ENCODE measurements around the gene MYBBP1A.
"Not testable (repeated sequence)": the region's sequence is repeated elsewhere in the genome, so short reads cannot be mapped to it uniquely, and the experiment has no call there.

MYBBP1A gene

GRCh38 chr17:4578349-4578748, 23.2 kb upstream of the MYBBP1A start:
- H3K9ac ChIP-seq (ENCODE audit: low read length); H2AFZ ChIP-seq (ENCODE audit: low read depth, low read length); H3K18ac ChIP-seq (ENCODE audit: low read depth in 1 of 2, low read length in 2 of 2); H3K79me1 ChIP-seq (replicated peaks; ENCODE audit: low read length, poor library complexity, severe bottlenecking); H3K9me3 ChIP-seq (ENCODE audit: control insufficient read depth, low read length); H3K4me2 ChIP-seq (ENCODE audit: low read length, poor library complexity, severe bottlenecking); H3K23ac ChIP-seq (ENCODE audit: low read length in 2 of 2); H3K36me3 ChIP-seq (ENCODE audit: control insufficient read depth in 1 of 2, insufficient read depth in 2 of 2, low read depth in 1 of 2, low read length in 2 of 2); H4K8ac ChIP-seq (ENCODE audit: low read length); H2BK12ac ChIP-seq (ENCODE audit: low read length in 2 of 2); H2BK120ac ChIP-seq (ENCODE audit: low read depth, low read length); H3K4ac ChIP-seq (ENCODE audit: low read depth in 1 of 2, low read length in 2 of 2); H2BK15ac ChIP-seq (ENCODE audit: low read depth, poor library complexity, severe bottlenecking); DNase-seq; H2BK5ac ChIP-seq (ENCODE audit: low read depth, low read length, poor library complexity, severe bottlenecking); H3K27ac ChIP-seq (ENCODE audit: low read length, poor library complexity, severe bottlenecking); H2AK5ac ChIP-seq (ENCODE audit: low read length, severe bottlenecking); H4K91ac ChIP-seq (ENCODE audit: low read length); H3K4me3 ChIP-seq (ENCODE audit: insufficient read depth in 1 of 2, low read depth in 1 of 2, low read length in 2 of 2); H3K14ac ChIP-seq (ENCODE audit: low read length in 2 of 2): not testable (repeated sequence)
- Histone ChIP-seq H3K27me3 (ENCODE audit: control insufficient read depth in 1 of 2, insufficient read depth in 1 of 2, low read length in 2 of 2) (peaks cover 62 to 67% of the 10 kb centered on the region in 2 experiments), H3K4me1 (ENCODE audit: control insufficient read depth, insufficient read depth, low read depth, low read length) (peaks cover 13% of the 10 kb centered on the region)
- WGBS = 95% methylated on average over 12 of the region's 24 CpGs

GRCh38 chr17:4577386-4577993, 22.3 kb upstream of the MYBBP1A start:
- Histone ChIP-seq H2BK5ac (ENCODE audit: low read depth, low read length, poor library complexity, severe bottlenecking) (no peak overlapping the region), H3K27ac (ENCODE audit: low read length, poor library complexity, severe bottlenecking) (no peak overlapping the region), H4K8ac (ENCODE audit: low read length) (peak overlapping the region; percentile 81), H3K9ac (ENCODE audit: low read length) (no peak overlapping the region), H3K14ac (ENCODE audit: low read length in 2 of 2) (peak overlapping the region in 1 of 2 experiments; percentile 32), H2AFZ (ENCODE audit: low read depth, low read length) (no peak overlapping the region), H2BK15ac (ENCODE audit: low read depth, poor library complexity, severe bottlenecking) (no peak overlapping the region), H3K18ac (ENCODE audit: low read depth in 1 of 2, low read length in 2 of 2) (peak overlapping the region; percentile 15 to 24), H3K4me3 (ENCODE audit: insufficient read depth in 1 of 2, low read depth in 1 of 2, low read length in 2 of 2) (no peak overlapping the region), H4K91ac (ENCODE audit: low read length) (no peak overlapping the region), H3K4ac (ENCODE audit: low read depth in 1 of 2, low read length in 2 of 2) (no peak overlapping the region), H3K27me3 (ENCODE audit: control insufficient read depth in 1 of 2, insufficient read depth in 1 of 2, low read length in 2 of 2) (peaks cover 53 to 63% of the 10 kb centered on the region in 2 experiments), H2BK120ac (ENCODE audit: low read depth, low read length) (peak overlapping the region; percentile 68), H3K36me3 (ENCODE audit: control insufficient read depth in 1 of 2, insufficient read depth in 2 of 2, low read depth in 1 of 2, low read length in 2 of 2) (no peaks in the 10 kb centered on the region), H2AK5ac (ENCODE audit: low read length, severe bottlenecking) (no peak overlapping the region), H3K4me1 (ENCODE audit: control insufficient read depth, insufficient read depth, low read depth, low read length) (peaks cover 13% of the 10 kb centered on the region), H2BK12ac (ENCODE audit: low read length in 2 of 2) (peak overlapping the region in 1 of 2 experiments; percentile 15), H3K23ac (ENCODE audit: low read length in 2 of 2) (no peak overlapping the region), H3K79me1 (replicated peaks; ENCODE audit: low read length, poor library complexity, severe bottlenecking) (no peaks in the 10 kb centered on the region), H3K9me3 (ENCODE audit: control insufficient read depth, low read length) (no peaks in the 10 kb centered on the region), H3K4me2 (ENCODE audit: low read length, poor library complexity, severe bottlenecking) (no peak overlapping the region)
- 50% methylated on average over 2 of the region's 8 CpGs for WGBS
- DNase-seq = no peak

GRCh38 chr17:4576729-4577322, 21.6 kb upstream of the MYBBP1A start:
- no peaks in the 10 kb centered on the region for H3K9me3 ChIP-seq (ENCODE audit: control insufficient read depth, low read length)
- H3K4me1 ChIP-seq (ENCODE audit: control insufficient read depth, insufficient read depth, low read depth, low read length) = peaks cover 10% of the 10 kb centered on the region
- no peak overlapping the region for H3K4me3 ChIP-seq (ENCODE audit: insufficient read depth in 1 of 2, low read depth in 1 of 2, low read length in 2 of 2)
- no peaks in the 10 kb centered on the region for H3K79me1 ChIP-seq (replicated peaks; ENCODE audit: low read length, poor library complexity, severe bottlenecking)
- no peak overlapping the region for H2AFZ ChIP-seq (ENCODE audit: low read depth, low read length)
- H3K27ac ChIP-seq (ENCODE audit: low read length, poor library complexity, severe bottlenecking) = no peak overlapping the region
- peak overlapping the region; percentile 81 for H4K8ac ChIP-seq (ENCODE audit: low read length)
- H3K18ac ChIP-seq (ENCODE audit: low read depth in 1 of 2, low read length in 2 of 2) = peak overlapping the region; percentile 15 to 24
- peak; percentile 36 for DNase-seq
- H2BK15ac ChIP-seq (ENCODE audit: low read depth, poor library complexity, severe bottlenecking) = no peak overlapping the region
- WGBS = 25% methylated on average over 18 of the region's 18 CpGs
- peaks cover 50 to 58% of the 10 kb centered on the region in 2 experiments for H3K27me3 ChIP-seq (ENCODE audit: control insufficient read depth in 1 of 2, insufficient read depth in 1 of 2, low read length in 2 of 2)
- H2AK5ac ChIP-seq (ENCODE audit: low read length, severe bottlenecking) = no peak overlapping the region
- H2BK120ac ChIP-seq (ENCODE audit: low read depth, low read length) = peak overlapping the region; percentile 68
- peak overlapping the region in 1 of 2 experiments; percentile 32 for H3K14ac ChIP-seq (ENCODE audit: low read length in 2 of 2)
- H3K4me2 ChIP-seq (ENCODE audit: low read length, poor library complexity, severe bottlenecking) = no peak overlapping the region
- no peak overlapping the region for H3K23ac ChIP-seq (ENCODE audit: low read length in 2 of 2)
- H3K36me3 ChIP-seq (ENCODE audit: control insufficient read depth in 1 of 2, insufficient read depth in 2 of 2, low read depth in 1 of 2, low read length in 2 of 2) = no peaks in the 10 kb centered on the region
- no peak overlapping the region for H2BK5ac ChIP-seq (ENCODE audit: low read depth, low read length, poor library complexity, severe bottlenecking)
- no peak overlapping the region for H3K4ac ChIP-seq (ENCODE audit: low read depth in 1 of 2, low read length in 2 of 2)
- no peak overlapping the region for H3K9ac ChIP-seq (ENCODE audit: low read length)
- H2BK12ac ChIP-seq (ENCODE audit: low read length in 2 of 2) = peak overlapping the region in 1 of 2 experiments; percentile 15
- H4K91ac ChIP-seq (ENCODE audit: low read length) = peak overlapping the region; percentile 36

- Histone ChIP-seq H3K79me1 (replicated peaks; ENCODE audit: low read length, poor library complexity, severe bottlenecking) (no peaks in the 10 kb centered on the region), H3K14ac (ENCODE audit: low read length in 2 of 2) (no peak overlapping the region), H3K9ac (ENCODE audit: low read length) (no peak overlapping the region), H3K27ac (ENCODE audit: low read length, poor library complexity, severe bottlenecking) (no peak overlapping the region), H3K27me3 (ENCODE audit: control insufficient read depth in 1 of 2, insufficient read depth in 1 of 2, low read length in 2 of 2) (peaks cover 50 to 58% of the 10 kb centered on the region in 2 experiments), H2BK12ac (ENCODE audit: low read length in 2 of 2) (peak overlapping the region in 1 of 2 experiments; percentile 23), H2BK15ac (ENCODE audit: low read depth, poor library complexity, severe bottlenecking) (no peak overlapping the region), H3K4me2 (ENCODE audit: low read length, poor library complexity, severe bottlenecking) (no peak overlapping the region), H2BK5ac (ENCODE audit: low read depth, low read length, poor library complexity, severe bottlenecking) (no peak overlapping the region), H3K4me3 (ENCODE audit: insufficient read depth in 1 of 2, low read depth in 1 of 2, low read length in 2 of 2) (no peak overlapping the region), H2AK5ac (ENCODE audit: low read length, severe bottlenecking) (no peak overlapping the region), H3K36me3 (ENCODE audit: control insufficient read depth in 1 of 2, insufficient read depth in 2 of 2, low read depth in 1 of 2, low read length in 2 of 2) (no peaks in the 10 kb centered on the region), H2AFZ (ENCODE audit: low read depth, low read length) (no peak overlapping the region), H4K8ac (ENCODE audit: low read length) (no peak overlapping the region), H3K18ac (ENCODE audit: low read depth in 1 of 2, low read length in 2 of 2) (no peak overlapping the region), H3K23ac (ENCODE audit: low read length in 2 of 2) (no peak overlapping the region), H3K4ac (ENCODE audit: low read depth in 1 of 2, low read length in 2 of 2) (no peak overlapping the region), H3K9me3 (ENCODE audit: control insufficient read depth, low read length) (no peaks in the 10 kb centered on the region), H4K91ac (ENCODE audit: low read length) (no peak overlapping the region), H2BK120ac (ENCODE audit: low read depth, low read length) (no peak overlapping the region), H3K4me1 (ENCODE audit: control insufficient read depth, insufficient read depth, low read depth, low read length) (peaks cover 10% of the 10 kb centered on the region)
- 65% methylated on average over 6 of the region's 6 CpGs for WGBS
- no peak for DNase-seq
These were observed 21.0 kb upstream of the MYBBP1A start for GRCh38 chr17:4576161-4576558.
